ENCODE measurements around the gene DPEP1.
"Not testable (repeated sequence)": the region's sequence is repeated elsewhere in the genome, so short reads cannot be mapped to it uniquely, and the experiment has no call there.

The DPEP1 gene

DNA sequence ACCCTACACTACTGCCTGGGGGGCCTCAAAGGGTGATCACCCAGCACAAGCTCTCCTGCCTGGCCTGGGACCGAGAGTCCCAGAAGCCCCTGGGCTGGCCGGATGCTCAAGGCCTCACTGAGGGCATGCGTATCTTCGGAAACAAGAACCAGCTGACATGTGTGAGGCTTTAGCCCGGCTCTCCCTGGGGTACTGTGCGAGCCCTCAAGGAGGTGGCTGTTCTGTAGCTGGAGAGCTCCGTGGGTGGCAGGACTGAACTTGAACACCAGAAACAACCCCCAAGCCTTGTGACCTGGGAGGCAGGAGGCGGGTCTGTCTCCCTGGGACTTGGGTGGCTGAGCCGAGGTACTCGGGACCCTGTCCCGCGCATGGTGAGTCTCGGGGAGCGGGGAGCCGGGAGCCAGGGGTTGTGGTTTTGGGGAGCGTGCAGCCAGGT is 7.0 kb downstream of the DPEP1 start:
- no peak for DNase-seq

DNA sequence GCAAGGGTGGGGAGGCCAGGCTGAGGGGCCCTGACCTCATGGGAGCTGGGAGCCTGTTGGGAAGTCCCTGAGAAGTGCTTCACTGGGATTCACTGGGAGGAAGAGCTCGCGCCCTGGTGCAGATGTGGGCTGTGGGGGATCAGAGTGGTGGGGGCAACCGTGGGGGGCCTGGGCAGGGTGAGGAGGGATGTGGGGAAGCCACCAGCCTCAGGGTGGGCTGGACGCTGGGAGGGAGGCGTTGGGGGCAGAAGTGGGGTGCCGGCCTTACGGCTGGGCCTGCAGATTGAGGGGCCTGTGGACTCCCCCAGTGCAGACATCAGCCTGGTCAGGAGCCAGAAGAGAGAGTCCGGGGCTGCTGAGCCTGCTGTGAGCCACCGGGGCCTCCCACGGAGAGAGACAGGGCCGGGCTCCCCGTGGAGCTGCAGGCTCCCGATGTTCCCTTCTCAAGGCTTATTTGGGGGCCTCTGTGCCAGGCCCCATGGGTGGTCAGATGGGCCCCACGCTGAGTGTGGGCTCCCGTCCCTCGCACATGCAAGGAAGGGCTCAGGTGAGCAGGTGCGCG is 7.8 kb downstream of the DPEP1 start:
- no peak for DNase-seq

GRCh38 chr16:89621698-89622409 is 8.4 kb downstream of the DPEP1 start:
- DNase-seq: no peak

- DNase-seq: no peak
Measured at GRCh38 chr16:89623511-89624261, 10.2 kb downstream of the DPEP1 start.

GRCh38 chr16:89624777-89625761 is 11.6 kb downstream of the DPEP1 start:
- DNase-seq: no peak

DNA sequence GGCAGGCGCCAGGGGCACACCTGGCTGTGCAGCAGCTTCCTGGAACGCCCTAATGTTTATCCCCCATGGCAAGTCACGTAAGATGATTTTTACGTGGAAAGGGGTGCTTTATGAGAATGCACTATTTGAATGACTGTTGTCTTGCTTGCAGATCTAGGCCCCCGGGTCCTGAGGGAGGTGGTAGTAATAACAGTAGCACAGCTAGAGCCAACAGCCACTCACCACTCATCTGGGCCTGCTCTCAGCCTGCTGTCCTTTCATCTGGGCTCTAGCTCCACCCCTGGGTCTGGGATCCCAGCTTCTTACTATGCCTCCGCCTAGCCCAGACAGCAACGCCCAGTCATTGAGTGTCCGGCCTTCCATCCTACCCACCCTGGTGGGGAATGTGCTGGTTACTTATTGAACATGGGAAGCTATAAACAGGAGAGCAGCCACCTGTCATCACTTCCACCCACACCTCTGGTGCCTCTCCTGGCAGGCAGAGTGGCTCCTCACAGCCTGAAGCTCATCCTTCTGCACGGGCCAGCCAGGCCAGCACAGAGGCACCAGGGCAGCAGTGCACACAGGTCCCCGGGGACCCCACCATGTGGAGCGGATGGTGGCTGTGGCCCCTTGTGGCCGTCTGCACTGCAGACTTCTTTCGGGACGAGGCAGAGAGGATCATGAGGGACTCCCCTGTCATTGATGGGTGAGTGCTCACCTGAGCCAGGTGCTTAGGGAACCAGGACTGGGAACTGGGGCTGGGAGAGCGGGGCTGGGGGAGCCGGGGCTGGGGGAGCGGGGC is 16.6 kb downstream of the DPEP1 start:
- DNase-seq: no peak

DNA sequence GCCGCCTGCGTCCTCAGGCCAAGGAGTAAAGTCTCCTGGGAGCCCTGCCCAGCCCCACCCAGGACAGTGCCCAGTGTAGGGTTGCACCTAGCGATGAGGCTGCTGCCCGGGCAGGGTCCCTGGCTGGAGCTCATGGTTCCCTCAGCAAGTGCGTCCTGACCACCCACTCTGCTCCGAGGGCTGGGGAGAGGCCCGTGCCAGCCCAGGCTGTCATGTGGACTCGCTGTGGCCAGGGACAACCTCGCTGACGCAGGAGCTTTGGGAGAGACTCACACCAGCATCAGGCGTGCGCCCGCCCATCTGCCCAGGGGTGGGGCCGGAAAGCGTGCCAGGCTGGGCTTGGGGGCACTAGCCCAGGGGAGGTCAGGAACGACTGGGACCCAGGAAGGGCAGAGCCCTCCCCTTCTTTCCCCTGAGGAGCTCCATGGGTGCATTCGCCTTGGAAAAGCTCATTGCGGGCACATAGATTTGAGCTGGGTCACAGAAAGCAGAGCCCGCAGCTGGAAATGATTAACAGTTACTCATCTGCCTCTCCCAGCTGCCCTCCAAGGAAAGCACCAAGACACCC is 19.7 kb downstream of the DPEP1 start:
- no peak for DNase-seq

DNA sequence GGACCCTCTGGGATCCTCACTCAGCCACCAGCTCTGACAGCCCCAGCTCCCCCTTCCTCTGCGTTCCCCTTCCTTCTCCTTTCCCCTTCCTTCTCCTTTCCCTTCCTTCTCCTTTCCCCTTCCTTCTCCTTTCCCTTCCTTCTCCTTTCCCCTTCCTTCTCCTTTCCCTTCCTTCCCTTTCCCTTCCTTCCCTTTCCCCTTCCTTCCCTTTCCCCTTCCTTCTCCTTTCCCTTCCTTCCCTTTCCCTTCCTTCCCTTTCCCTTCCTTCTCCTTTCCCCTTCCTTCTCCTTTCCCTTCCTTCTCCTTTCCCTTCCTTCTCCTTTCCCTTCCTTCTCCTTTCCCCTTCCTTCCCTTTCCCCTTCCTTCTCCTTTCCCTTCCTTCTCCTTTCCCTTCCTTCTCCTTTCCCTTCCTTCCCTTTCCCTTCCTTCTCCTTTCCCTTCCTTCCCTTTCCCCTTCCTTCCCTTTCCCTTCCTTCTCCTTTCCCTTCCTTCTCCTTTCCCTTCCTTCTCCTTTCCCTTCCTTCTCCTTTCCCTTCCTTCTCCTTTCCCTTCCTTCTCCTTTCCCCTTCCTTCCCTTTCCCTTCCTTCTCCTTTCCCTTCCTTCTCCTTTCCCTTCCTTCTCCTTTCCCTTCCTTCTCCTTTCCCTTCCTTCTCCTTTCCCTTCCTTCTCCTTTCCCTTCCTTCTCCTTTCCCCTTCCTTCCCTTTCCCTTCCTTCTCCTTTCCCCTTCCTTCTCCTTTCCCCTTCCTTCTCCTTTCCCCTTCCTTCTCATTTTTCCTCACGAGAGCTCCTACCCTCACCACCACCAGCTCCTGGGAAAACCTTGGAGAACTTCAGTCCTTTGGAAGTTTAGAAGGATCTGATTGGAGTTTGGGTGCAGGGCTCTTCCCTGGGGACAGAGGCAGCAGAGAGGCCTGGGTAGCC is 21.3 kb downstream of the DPEP1 start:
- DNase-seq: not testable (repeated sequence)

DNA sequence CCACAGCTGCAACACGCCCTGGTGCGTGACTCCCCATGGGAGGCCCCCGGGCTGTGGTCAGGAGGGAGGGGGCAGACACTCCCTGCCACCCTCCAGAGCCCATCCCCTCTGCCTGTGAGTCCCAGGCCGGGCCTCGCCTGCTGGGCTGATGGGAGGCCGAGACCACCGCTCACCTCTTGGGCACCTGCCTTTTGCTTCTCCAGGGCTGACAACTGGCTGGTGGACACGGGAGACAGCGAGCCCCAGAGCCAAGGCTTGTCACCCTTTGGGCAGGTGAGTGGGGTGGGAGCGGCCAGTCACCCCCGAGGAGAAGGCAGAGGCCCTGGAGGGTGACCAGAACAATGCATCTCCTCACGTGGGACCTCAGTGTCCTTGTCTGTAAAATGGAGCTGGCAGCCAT is 23.2 kb downstream of the DPEP1 start:
- DNase-seq: no peak

DNA sequence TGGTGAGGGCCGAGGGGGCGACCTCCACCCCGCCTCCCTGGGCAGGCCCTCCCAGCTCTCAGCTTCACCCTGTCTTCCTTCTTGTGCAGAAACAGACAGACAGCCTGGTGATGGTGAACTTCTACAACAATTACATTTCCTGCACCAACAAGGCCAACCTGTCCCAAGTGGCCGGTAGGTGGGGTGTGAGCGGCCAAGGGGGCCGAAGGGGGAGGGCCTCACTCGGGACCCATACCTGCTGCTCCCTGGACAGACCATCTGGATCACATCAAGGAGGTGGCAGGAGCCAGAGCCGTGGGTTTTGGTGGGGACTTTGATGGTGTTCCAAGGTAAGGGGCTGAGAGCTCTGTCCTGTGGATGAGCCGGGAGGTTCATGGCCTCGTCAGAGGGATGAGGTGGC is 23.9 kb downstream of the DPEP1 start:
- no peak for DNase-seq

DNA sequence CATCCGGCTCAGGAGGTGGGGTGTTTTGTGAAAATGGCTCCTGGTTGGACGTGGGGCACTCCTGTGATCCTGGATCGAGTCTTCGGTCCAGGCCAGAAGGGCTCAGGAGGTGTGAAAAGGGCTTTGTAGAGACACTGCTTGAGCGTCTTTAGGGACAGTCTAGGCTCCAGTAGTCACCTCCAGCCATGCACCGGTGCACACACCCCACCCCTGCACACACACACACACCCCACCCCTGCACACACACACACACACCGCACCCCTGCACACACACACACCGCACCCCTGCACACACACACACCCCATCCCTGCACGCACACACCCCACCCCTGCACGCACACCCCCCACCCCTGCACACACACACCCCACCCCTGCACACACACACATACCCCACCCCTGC is 25.0 kb downstream of the DPEP1 start:
- no peak for DNase-seq

- DNase-seq: no peak
Measured at GRCh38 chr16:89639385-89639784, 25.9 kb downstream of the DPEP1 start.

- DNase-seq: no peak
Measured at GRCh38 chr16:89641458-89642119, 28.1 kb downstream of the DPEP1 start.

DNA sequence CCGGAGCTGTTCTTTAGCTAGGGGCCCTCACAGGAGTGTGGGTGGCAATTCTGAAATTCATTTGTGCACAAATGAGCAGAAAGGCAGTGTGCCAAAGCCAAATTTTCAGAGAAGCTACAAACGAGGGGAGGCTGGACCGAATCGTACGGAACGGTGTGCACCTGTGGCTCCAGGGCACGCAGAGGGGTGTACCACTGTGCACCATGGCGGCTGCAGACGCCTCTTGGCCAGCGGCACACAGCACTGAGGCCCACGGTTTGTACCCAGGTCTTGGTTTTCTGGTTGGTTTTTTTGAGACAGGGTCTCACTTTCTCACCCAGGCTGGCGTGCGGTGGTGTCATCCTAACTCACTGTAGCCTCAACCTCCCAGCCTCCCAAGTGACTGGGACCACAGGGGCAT is 29.1 kb downstream of the DPEP1 start:
- DNase-seq: no peak

- DNase-seq: no peak
Measured at GRCh38 chr16:89643769-89644300, 30.4 kb downstream of the DPEP1 start.

DNA sequence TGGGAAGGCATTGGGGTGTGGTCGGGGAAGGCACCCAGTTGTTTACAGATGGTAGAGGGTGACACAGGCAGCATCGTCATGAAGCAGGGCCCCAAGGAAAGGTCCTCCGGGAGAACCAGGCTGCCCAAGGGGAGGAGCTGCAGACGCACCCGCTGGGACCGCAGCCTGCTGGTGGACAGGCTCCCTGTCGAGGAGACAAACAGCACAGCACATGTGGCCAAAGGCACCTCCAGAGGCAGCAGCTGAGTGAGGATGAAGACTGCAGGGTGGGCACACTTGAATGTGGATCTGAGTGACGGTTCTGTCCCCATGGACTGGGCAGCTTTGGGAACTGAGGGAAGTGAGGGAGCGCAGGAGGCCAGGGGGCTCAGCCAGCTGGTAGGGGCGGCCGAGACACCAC is 31.7 kb downstream of the DPEP1 start:
- no peak for DNase-seq

DNA sequence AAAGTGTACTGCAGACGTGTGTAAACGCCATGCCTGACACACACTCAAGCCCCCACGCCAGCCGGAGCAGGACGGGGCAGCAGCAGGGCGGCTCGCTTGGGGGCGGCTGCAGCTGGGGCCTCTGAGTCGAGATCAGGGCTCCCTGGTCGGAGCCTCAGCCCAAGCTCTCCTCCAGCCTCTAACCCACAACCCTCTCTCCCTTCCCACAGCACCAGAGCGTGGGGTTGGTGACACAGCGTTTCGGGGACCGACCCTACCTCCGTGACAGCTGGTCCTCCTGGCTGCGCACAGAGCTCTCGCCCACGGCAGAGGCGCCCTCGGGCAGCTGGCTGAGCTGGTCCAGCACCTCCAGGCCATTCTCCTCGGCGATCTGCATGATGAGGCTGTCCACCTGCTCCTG is 32.8 kb downstream of the DPEP1 start:
- DNase-seq: no peak

DNA sequence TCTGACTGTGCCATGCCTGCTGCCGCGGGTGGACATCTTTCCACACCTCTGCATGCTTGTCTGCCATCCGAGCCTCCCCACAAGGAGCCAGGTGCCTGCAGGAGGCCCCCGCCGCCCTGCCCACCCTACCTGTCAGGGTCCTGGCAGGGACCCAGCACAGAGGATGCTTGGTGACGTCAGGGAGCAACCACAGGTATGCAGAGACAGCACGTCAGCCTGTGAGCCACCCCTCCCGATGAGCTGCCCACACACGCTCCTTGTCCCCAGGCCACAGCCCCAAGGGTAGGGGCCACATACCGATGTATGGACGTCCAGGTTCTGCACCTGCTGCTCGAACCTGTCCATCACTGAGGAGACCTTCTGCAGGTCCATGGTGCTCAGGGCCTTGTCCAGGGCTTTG is 33.5 kb downstream of the DPEP1 start:
- no peak for DNase-seq

- no peak for DNase-seq
Measured at GRCh38 chr16:89651584-89651983, 38.1 kb downstream of the DPEP1 start.

Measured in C1 segment of cervical spinal cord (tissue), 14 donors.